Neural progenitor cell (in vitro differentiated cells): Measurements from ENCODE around the gene ENPP6.

ENCODE experiments used
- EZH2 ChIP-seq: fragments of 200-600 bp; sonication (generic); IDR thresholded peaks from 2 replicates; pipeline ENCODE4 v1.6.1; 2017; ENCODE audit warnings: antibody characterized with exemption, mild to moderate bottlenecking, moderate library complexity
- EZH2phosphoT487 ChIP-seq: fragments of 200-600 bp; sonication (generic); IDR thresholded peaks from 2 replicates; pipeline ENCODE4 v1.6.1; 2017; ENCODE audit warnings: antibody characterized with exemption
- TF ChIP-seq, protein P1 (sequence below): fragments of 200-600 bp; sonication (generic); IDR thresholded peaks from 2 replicates; pipeline ENCODE4 v1.5.1; 2017; ENCODE audit warnings: antibody characterized with exemption, mild to moderate bottlenecking

DNA sequence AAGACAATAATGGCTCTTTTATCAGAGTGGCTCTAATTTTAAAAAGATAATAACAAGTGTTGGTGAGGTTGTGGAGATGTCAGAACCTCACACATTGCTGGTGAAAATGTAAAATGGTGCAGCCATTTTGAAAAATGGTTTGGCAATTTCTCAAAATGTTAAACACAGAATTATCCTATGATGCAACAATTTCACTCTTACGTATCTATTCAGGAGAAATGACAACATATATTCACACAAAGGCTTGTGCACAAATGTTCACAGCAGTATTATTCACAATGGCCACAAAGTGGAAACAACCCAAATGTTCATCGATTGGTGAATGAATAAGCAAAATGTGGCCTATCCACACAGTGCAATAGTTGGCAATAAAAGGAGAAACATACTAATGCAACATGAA is 24.7 kb downstream of the ENPP6 start:
- TF ChIP-seq, protein P1, sequence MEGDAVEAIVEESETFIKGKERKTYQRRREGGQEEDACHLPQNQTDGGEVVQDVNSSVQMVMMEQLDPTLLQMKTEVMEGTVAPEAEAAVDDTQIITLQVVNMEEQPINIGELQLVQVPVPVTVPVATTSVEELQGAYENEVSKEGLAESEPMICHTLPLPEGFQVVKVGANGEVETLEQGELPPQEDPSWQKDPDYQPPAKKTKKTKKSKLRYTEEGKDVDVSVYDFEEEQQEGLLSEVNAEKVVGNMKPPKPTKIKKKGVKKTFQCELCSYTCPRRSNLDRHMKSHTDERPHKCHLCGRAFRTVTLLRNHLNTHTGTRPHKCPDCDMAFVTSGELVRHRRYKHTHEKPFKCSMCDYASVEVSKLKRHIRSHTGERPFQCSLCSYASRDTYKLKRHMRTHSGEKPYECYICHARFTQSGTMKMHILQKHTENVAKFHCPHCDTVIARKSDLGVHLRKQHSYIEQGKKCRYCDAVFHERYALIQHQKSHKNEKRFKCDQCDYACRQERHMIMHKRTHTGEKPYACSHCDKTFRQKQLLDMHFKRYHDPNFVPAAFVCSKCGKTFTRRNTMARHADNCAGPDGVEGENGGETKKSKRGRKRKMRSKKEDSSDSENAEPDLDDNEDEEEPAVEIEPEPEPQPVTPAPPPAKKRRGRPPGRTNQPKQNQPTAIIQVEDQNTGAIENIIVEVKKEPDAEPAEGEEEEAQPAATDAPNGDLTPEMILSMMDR = no peak
- TF ChIP-seq EZH2 = no peak
- no peak for TF ChIP-seq EZH2phosphoT487
